Measurements from ENCODE around the gene UBASH3A. TPM values are rescaled to one million over a fixed set of nuclear protein-coding genes. Genes with fewer than 3 reads are reported as not detected.
A peak's percentile ranks its signal among the peaks of the same experiment; 100 is the strongest.

The UBASH3A gene
- total RNA-seq, 2 donors from 2014 or later = 0.93 to 1.5 TPM

DNA sequence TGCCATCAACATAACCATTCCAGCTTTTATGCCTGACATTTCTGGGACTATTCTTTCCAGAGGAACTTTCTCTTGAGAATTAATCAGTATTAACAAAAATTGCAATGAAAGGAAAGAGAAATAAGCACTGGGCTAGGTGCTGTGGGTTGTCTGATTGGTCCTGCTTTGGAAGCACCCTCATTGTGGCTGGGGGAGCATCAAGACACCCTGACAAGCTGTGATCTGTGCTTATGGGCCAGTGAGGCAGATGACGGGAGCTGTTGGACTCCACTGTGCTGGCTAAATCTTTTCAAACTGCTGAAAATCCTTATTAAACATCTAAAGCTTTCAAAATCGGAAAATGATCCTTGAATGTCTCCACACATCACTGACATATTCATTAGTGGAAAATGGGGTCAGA is 20.0 kb downstream of the UBASH3A start:
- Histone ChIP-seq H3K27ac (no peak overlapping the region), H3K4me3 (no peak overlapping the region), H3K27me3 (no peaks in the 10 kb centered on the region), H3K9ac (ENCODE audit: low read depth in 2 of 2, low read length in 2 of 2) (no peak overlapping the region), H3K9me3 (no peaks in the 10 kb centered on the region), H3K4me1 (no peaks in the 10 kb centered on the region), H3K36me3 (no peaks in the 10 kb centered on the region)
- DNase-seq = no peak
- TF ChIP-seq, protein P1, sequence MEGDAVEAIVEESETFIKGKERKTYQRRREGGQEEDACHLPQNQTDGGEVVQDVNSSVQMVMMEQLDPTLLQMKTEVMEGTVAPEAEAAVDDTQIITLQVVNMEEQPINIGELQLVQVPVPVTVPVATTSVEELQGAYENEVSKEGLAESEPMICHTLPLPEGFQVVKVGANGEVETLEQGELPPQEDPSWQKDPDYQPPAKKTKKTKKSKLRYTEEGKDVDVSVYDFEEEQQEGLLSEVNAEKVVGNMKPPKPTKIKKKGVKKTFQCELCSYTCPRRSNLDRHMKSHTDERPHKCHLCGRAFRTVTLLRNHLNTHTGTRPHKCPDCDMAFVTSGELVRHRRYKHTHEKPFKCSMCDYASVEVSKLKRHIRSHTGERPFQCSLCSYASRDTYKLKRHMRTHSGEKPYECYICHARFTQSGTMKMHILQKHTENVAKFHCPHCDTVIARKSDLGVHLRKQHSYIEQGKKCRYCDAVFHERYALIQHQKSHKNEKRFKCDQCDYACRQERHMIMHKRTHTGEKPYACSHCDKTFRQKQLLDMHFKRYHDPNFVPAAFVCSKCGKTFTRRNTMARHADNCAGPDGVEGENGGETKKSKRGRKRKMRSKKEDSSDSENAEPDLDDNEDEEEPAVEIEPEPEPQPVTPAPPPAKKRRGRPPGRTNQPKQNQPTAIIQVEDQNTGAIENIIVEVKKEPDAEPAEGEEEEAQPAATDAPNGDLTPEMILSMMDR (IDR thresholded peaks at IDR 0.05) = no peak
- intact Hi-C loops (cut with DNase I) = no loop called here

DNA sequence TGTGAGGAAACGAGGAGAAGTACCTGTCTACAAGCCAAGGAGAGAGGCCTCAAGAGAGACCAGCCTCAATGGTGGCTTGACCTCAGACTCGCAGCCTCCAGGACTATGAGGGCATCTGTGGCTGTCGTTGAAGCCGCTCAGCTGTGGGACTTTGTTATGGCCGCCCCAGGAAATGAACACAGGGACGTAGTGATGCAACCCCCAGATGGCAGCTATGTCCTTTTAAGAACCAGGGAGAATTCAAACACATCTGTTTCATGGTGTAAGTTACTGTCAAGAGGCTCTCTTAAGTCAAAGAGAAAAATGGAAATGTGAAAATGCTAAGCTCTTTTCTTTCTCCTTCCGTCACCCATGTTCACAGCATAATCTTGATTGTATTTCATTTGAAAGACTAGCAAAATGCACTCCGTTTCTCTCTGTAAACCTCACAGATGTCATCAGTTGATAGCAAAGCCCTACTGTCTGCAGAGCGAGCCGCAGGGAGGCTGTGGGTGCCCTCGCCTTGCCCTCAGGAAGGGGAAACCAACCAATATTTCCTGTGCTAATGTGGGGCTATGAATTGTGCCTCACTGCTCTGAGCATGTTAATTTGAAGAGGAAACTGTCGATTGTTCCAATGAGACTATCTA is 21.3 kb downstream of the UBASH3A start:
- intact Hi-C loops (cut with DNase I) = no loop called here
- H3K27ac ChIP-seq = peak overlapping the region; percentile 25

DNA sequence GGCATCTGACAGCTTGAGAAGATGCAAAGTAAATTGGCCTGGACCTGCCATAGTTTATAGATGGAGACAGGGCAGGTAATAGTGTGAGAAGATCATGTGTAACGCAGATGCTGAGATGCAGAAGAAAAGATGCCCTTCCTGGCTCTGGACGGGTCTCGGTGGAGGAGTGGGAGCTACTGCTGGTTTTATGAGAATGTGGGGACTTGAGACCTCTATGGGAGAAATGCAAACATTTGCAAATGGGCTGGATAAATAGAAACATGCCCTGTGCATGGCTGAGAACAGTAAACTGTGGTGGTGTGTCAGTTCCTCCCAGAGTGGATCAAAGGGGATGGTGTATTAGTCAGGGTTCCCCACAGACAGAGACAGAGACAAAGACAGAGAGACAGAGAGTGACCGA is 21.9 kb downstream of the UBASH3A start:
- no peaks in the 10 kb centered on the region for H3K9me3 ChIP-seq
- no peaks in the 10 kb centered on the region for H3K4me1 ChIP-seq
- intact Hi-C loops (cut with DNase I) = no loop called here
- H3K9ac ChIP-seq (ENCODE audit: low read depth in 2 of 2, low read length in 2 of 2) = no peak overlapping the region
- TF ChIP-seq, protein P1 (IDR thresholded peaks at IDR 0.05) = no peak
- no peak overlapping the region for H3K27ac ChIP-seq
- H3K4me3 ChIP-seq = no peak overlapping the region
- H3K36me3 ChIP-seq = no peaks in the 10 kb centered on the region
- no peaks in the 10 kb centered on the region for H3K27me3 ChIP-seq
- no peak for DNase-seq

More for the DNA sequence above, 21.3 kb downstream of the UBASH3A start:
- Histone ChIP-seq H3K36me3 (no peaks in the 10 kb centered on the region), H3K9me3 (no peaks in the 10 kb centered on the region), H3K9ac (ENCODE audit: low read depth in 2 of 2, low read length in 2 of 2) (no peak overlapping the region), H3K27me3 (no peaks in the 10 kb centered on the region), H3K4me1 (no peaks in the 10 kb centered on the region), H3K4me3 (no peak overlapping the region)
- no peak for DNase-seq
- TF ChIP-seq, protein P1 (IDR thresholded peaks at IDR 0.05) = no peak

DNA sequence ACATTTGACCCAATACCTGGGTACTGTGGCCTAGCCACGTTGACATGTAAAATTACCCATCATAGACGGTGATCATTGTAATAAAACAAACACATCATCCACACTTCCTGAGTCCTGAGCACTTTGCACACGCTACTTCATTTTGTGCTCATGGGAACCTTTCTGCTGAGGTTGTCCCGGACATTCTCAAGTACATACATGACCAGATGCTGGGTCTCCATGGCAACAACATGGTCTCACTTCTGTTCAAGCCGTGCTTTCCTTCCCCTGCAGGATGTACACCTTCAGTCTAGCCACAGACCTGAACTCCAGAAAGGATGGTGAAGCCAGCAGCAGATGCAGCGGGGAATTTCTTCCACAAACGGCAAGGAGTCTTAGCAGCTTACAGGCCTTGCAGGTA is 22.7 kb downstream of the UBASH3A start:
- no peaks in the 10 kb centered on the region for H3K27me3 ChIP-seq
- no peak for DNase-seq

DNA sequence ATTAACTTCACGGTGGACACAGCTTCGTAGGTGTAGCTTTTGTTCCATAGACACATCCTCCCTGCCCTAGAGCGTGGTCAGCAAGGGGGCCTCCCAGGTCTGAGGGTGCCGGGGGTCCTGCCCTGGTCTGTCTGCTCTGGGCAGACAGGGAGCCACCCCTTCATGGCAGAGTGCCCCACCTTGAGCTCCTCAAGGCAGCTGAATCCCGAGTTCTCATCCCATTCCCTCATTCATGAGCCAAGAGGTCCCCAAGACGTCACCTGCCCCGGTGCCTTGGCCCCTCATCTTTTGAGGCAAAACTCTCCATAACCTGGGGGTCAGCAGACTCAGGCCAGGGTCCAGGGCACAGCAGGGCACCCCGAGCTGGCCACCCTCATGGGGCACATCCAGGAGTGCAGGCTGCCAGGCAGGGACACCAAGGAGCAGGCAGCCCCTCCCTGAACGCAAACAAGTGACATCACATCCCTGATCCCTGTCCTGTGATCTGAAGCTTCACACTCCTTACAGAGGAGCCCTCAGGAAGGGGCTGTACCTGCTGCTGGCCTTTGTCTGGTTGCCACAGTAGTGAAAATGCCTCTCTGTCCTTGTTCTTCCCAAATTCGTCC is 23.3 kb downstream of the UBASH3A start:
- Histone ChIP-seq H3K27me3 (no peaks in the 10 kb centered on the region), H3K4me3 (no peak overlapping the region), H3K36me3 (no peaks in the 10 kb centered on the region), H3K4me1 (no peaks in the 10 kb centered on the region), H3K27ac (no peak overlapping the region), H3K9me3 (peaks cover under 1% of the 10 kb centered on the region), H3K9ac (ENCODE audit: low read depth in 2 of 2, low read length in 2 of 2) (no peak overlapping the region)
- peak; percentile 45 for DNase-seq
- TF ChIP-seq, protein P1 (IDR thresholded peaks at IDR 0.05) = no peak
- intact Hi-C loops (cut with DNase I) = no loop called here

More for the DNA sequence above, 22.7 kb downstream of the UBASH3A start:
- TF ChIP-seq, protein P1 (IDR thresholded peaks at IDR 0.05) = no peak
- no peak overlapping the region for H3K4me3 ChIP-seq
- intact Hi-C loops (cut with DNase I) = no loop called here
- no peak overlapping the region for H3K9ac ChIP-seq (ENCODE audit: low read depth in 2 of 2, low read length in 2 of 2)
- no peaks in the 10 kb centered on the region for H3K36me3 ChIP-seq
- H3K9me3 ChIP-seq = no peaks in the 10 kb centered on the region
- no peaks in the 10 kb centered on the region for H3K4me1 ChIP-seq
- H3K27ac ChIP-seq = no peak overlapping the region
